ENCODE results near the gene C3orf18. TPM values are rescaled to one million over a fixed set of nuclear protein-coding genes. Genes with fewer than 3 reads are reported as not detected.
A peak's percentile ranks its signal among the peaks of the same experiment; 100 is the strongest.

The C3orf18 gene
- total and polyA plus RNA-seq, 8 donors, result 4.9 to 75.0 (median 8.2) TPM; not detected in 1

- WGBS, 5 donors, result 57 to 77% (median 75%) methylated on average over 7 to 8 of the region's 8 CpGs
- peak overlapping the region in 3 of 5 donors; percentile 14 to 25 (median 24) for H3K27ac ChIP-seq
- no peaks in the 10 kb centered on the region for H3K9me3 ChIP-seq
- peaks cover 13 to 34% (median 20%) of the 10 kb centered on the region in 4 donors for H3K4me1 ChIP-seq
- TF ChIP-seq POLR2AphosphoS5 (IDR thresholded peaks at IDR 0.05) (no peak), CTCF (IDR thresholded peaks at IDR 0.05) (no peak), POLR2A (IDR thresholded peaks at IDR 0.05) (no peak), EP300 (IDR thresholded peaks at IDR 0.05) (no peak)
- H3K4me3 ChIP-seq, result no peak overlapping the region
- no peak for DNase-seq
- H3K27me3 ChIP-seq, result no peaks in the 10 kb centered on the region
- H3K36me3 ChIP-seq, result peaks cover 13 to 56% (median 45%) of the 10 kb centered on the region in 4 donors
- intact Hi-C loops (cut with DNase I; ENCODE audit: low total_unique reads), result loop anchor here (5.0 kb wide), 1 partner anchor 38 kb away; the partner anchor contains the start of gene CISH
Measured at GRCh38 chr3:50573566-50574443, 6.3 kb upstream of the C3orf18 start.

- intact Hi-C loops (cut with DNase I; ENCODE audit: low total_unique reads), result loop anchor here (5.0 kb wide), 1 partner anchor 39 kb away; the partner anchor contains the start of gene CISH
- Histone ChIP-seq H3K36me3 (peaks cover 7 to 47% (median 36%) of the 10 kb centered on the region in 4 donors), H3K27ac (peak overlapping the region in 4 of 5 donors; percentile 24 to 86 (median 38)), H3K9me3 (no peaks in the 10 kb centered on the region), H3K4me3 (no peak overlapping the region), H3K4me1 (peaks cover 21 to 43% (median 28%) of the 10 kb centered on the region in 4 donors), H3K27me3 (no peaks in the 10 kb centered on the region)
- no peak for DNase-seq
- WGBS, 5 donors, result 72 to 89% (median 84%) methylated on average over 4 of the region's 4 CpGs
- TF ChIP-seq POLR2A (IDR thresholded peaks at IDR 0.05), result no peak
- no peak for TF ChIP-seq EP300 (IDR thresholded peaks at IDR 0.05)
- no peak for TF ChIP-seq POLR2AphosphoS5 (IDR thresholded peaks at IDR 0.05)
- TF ChIP-seq CTCF (IDR thresholded peaks at IDR 0.05), result no peak
Measured at GRCh38 chr3:50572801-50573371, 5.3 kb upstream of the C3orf18 start.

GRCh38 chr3:50572158-50572557, 4.6 kb upstream of the C3orf18 start:
- H3K9me3 ChIP-seq, result no peaks in the 10 kb centered on the region
- H3K36me3 ChIP-seq, result peaks cover 5 to 40% (median 29%) of the 10 kb centered on the region in 4 donors
- H3K4me1 ChIP-seq, result peaks cover 23 to 51% (median 34%) of the 10 kb centered on the region in 4 donors
- 8 to 16% (median 14%) methylated on average over 1 of the region's 1 CpG; no CpG with 5 or more reads in 1 of the 5 donors for WGBS, 5 donors
- TF ChIP-seq POLR2A (IDR thresholded peaks at IDR 0.05), result no peak
- TF ChIP-seq CTCF (IDR thresholded peaks at IDR 0.05), result peak in 5 of 7 experiments; percentile 88 to 95 (median 90)
- peak in 1 of 3 donors; percentile 64 for TF ChIP-seq POLR2AphosphoS5 (IDR thresholded peaks at IDR 0.05)
- intact Hi-C loops (cut with DNase I; ENCODE audit: low total_unique reads), result loop anchor here (5.0 kb wide), 1 partner anchor 40 kb away; the partner anchor contains the start of gene CISH
- DNase-seq, result peak; percentile 80 to 91
- no peaks in the 10 kb centered on the region for H3K27me3 ChIP-seq
- H3K4me3 ChIP-seq, result no peak overlapping the region
- H3K27ac ChIP-seq, result peak overlapping the region in 4 of 5 donors; percentile 24 to 86 (median 38)

- DNase-seq, result no peak
- Histone ChIP-seq H3K4me3 (no peak overlapping the region), H3K4me1 (peaks cover 23 to 57% (median 41%) of the 10 kb centered on the region in 4 donors), H3K27ac (peak overlapping the region in 1 of 5 donors; percentile 86), H3K27me3 (no peaks in the 10 kb centered on the region), H3K9me3 (no peaks in the 10 kb centered on the region), H3K36me3 (peaks cover 5 to 33% (median 22%) of the 10 kb centered on the region in 4 donors)
- intact Hi-C loops (cut with DNase I; ENCODE audit: low total_unique reads), result loop anchor here (5.0 kb wide), 1 partner anchor 41 kb away; the partner anchor contains the start of gene CISH
- TF ChIP-seq CTCF (IDR thresholded peaks at IDR 0.05), result no peak
- TF ChIP-seq POLR2A (IDR thresholded peaks at IDR 0.05), result no peak
- WGBS, 5 donors, result 64 to 89% (median 72%) methylated on average over 4 of the region's 4 CpGs
Measured at GRCh38 chr3:50571486-50571885, 3.9 kb upstream of the C3orf18 start.
